WTC11 (cell line): ENCODE data around the gene CSNK1G3.

Experiments used
- AFF4 ChIP-seq: sonication (generic); formaldehyde crosslinking; IDR thresholded peaks from 2 replicates; pipeline ENCODE4 v1.8.1; 2023; ENCODE audit warnings: mild to moderate bottlenecking, missing genetic modification reagents, borderline replicate concordance
- ARID4B ChIP-seq: sonication (generic); formaldehyde crosslinking; IDR thresholded peaks from 2 replicates; pipeline ENCODE4 v1.8.0; 2023; ENCODE audit warnings: missing genetic modification reagents, mild to moderate bottlenecking, borderline replicate concordance
- CREB1 ChIP-seq: sonication (generic); formaldehyde crosslinking; IDR thresholded peaks from 2 replicates; pipeline ENCODE4 v1.8.0; 2023; ENCODE audit warnings: mild to moderate bottlenecking, missing genetic modification reagents
- CREM ChIP-seq: sonication (generic); formaldehyde crosslinking; IDR thresholded peaks from 2 replicates; pipeline ENCODE4 v1.8.1; 2022; ENCODE audit warnings: mild to moderate bottlenecking, missing genetic modification reagents, moderate library complexity
- FOXK1 ChIP-seq: sonication (generic); formaldehyde crosslinking; IDR thresholded peaks from 2 replicates; pipeline ENCODE4 v1.8.0; 2022; ENCODE audit warnings: mild to moderate bottlenecking, moderate library complexity, missing genetic modification reagents
- MAX ChIP-seq: sonication (generic); formaldehyde crosslinking; IDR thresholded peaks from 2 replicates; pipeline ENCODE4 v1.8.0; 2022; ENCODE audit warnings: mild to moderate bottlenecking, missing genetic modification reagents
- NR3C1 ChIP-seq: sonication (generic); formaldehyde crosslinking; conservative IDR thresholded peaks from 2 replicates; pipeline ENCODE4 v1.8.1; 2023; ENCODE audit warnings: low read depth, mild to moderate bottlenecking, missing genetic modification reagents
- TEAD4 ChIP-seq: sonication (generic); formaldehyde crosslinking; IDR thresholded peaks from 2 replicates; pipeline ENCODE4 v1.8.0; 2022; ENCODE audit warnings: mild to moderate bottlenecking, missing genetic modification reagents
- ZNF138 ChIP-seq: sonication (generic); formaldehyde crosslinking; conservative IDR thresholded peaks from 2 replicates; pipeline ENCODE4 v1.8.1; 2022; ENCODE audit warnings: mild to moderate bottlenecking, moderate library complexity, missing genetic modification reagents
- TF ChIP-seq, protein P1 (sequence below): sonication (generic); formaldehyde crosslinking; IDR thresholded peaks from 2 replicates; pipeline ENCODE4 v1.8.1; 2022; ENCODE audit warnings: mild to moderate bottlenecking, missing genetic modification reagents, moderate library complexity, borderline replicate concordance
- TF ChIP-seq, protein P2 (sequence below): fragments of 200-600 bp; IDR thresholded peaks from 2 replicates; pipeline ENCODE4 v1.8.0; 2022; ENCODE audit warnings: antibody characterized with exemption
- TF ChIP-seq, protein P3 (sequence below): sonication (generic); formaldehyde crosslinking; IDR thresholded peaks from 2 replicates; pipeline ENCODE4 v1.8.1; 2022; ENCODE audit warnings: low read depth, missing genetic modification reagents, borderline replicate concordance

GRCh38 chr5:123582550-123583285 lies 70.7 kb downstream of the CSNK1G3 start:
- TF ChIP-seq NR3C1 (CRISPR knock-in tag) (no peak), TEAD4 (CRISPR knock-in tag) (no peak), FOXK1 (CRISPR knock-in tag) (no peak), MAX (no peak), ARID4B (CRISPR knock-in tag) (no peak), ZNF138 (CRISPR knock-in tag) (no peak), AFF4 (CRISPR knock-in tag) (no peak), CREB1 (CRISPR knock-in tag) (no peak), CREM (CRISPR knock-in tag) (no peak)
- TF ChIP-seq, protein P1, sequence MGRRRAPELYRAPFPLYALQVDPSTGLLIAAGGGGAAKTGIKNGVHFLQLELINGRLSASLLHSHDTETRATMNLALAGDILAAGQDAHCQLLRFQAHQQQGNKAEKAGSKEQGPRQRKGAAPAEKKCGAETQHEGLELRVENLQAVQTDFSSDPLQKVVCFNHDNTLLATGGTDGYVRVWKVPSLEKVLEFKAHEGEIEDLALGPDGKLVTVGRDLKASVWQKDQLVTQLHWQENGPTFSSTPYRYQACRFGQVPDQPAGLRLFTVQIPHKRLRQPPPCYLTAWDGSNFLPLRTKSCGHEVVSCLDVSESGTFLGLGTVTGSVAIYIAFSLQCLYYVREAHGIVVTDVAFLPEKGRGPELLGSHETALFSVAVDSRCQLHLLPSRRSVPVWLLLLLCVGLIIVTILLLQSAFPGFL (CRISPR knock-in tag) = no peak
- TF ChIP-seq, protein P2, sequence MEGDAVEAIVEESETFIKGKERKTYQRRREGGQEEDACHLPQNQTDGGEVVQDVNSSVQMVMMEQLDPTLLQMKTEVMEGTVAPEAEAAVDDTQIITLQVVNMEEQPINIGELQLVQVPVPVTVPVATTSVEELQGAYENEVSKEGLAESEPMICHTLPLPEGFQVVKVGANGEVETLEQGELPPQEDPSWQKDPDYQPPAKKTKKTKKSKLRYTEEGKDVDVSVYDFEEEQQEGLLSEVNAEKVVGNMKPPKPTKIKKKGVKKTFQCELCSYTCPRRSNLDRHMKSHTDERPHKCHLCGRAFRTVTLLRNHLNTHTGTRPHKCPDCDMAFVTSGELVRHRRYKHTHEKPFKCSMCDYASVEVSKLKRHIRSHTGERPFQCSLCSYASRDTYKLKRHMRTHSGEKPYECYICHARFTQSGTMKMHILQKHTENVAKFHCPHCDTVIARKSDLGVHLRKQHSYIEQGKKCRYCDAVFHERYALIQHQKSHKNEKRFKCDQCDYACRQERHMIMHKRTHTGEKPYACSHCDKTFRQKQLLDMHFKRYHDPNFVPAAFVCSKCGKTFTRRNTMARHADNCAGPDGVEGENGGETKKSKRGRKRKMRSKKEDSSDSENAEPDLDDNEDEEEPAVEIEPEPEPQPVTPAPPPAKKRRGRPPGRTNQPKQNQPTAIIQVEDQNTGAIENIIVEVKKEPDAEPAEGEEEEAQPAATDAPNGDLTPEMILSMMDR = no peak
- TF ChIP-seq, protein P3, sequence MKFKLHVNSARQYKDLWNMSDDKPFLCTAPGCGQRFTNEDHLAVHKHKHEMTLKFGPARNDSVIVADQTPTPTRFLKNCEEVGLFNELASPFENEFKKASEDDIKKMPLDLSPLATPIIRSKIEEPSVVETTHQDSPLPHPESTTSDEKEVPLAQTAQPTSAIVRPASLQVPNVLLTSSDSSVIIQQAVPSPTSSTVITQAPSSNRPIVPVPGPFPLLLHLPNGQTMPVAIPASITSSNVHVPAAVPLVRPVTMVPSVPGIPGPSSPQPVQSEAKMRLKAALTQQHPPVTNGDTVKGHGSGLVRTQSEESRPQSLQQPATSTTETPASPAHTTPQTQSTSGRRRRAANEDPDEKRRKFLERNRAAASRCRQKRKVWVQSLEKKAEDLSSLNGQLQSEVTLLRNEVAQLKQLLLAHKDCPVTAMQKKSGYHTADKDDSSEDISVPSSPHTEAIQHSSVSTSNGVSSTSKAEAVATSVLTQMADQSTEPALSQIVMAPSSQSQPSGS (CRISPR knock-in tag) = no peak
